NT2/D1 (cell line): ENCODE data around the gene ZNF197.

Source experiments
- YY1 ChIP-seq: IDR thresholded peaks from 2 replicates; pipeline ENCODE4 v1.6.1; 2011; ENCODE audit not compliant: insufficient read length, insufficient read depth
- ZNF274 ChIP-seq: IDR thresholded peaks from 2 replicates; pipeline ENCODE4 v1.6.1; 2011; ENCODE audit warnings: mild to moderate bottlenecking, low read depth, low read length

GRCh38 chr3:44661189-44661588 is 36.4 kb downstream of the ZNF197 start:
- TF ChIP-seq YY1, result no peak
- TF ChIP-seq ZNF274, result no peak
